SK-N-SH treated with all-trans-retinoic acid at 6 μM for 48 hours (cell line): ENCODE measurements around the gene DPP7.

Experiments used
- ARNTL ChIP-seq: fragments of 450-650 bp; formaldehyde crosslinking; IDR thresholded peaks from 2 replicates; pipeline ENCODE4 v1.5.0; 2020; ENCODE audit warnings: low read depth, mild to moderate bottlenecking, moderate library complexity, borderline replicate concordance
- CSDC2 ChIP-seq: fragments of 250-450 bp; sonication (Bioruptor Pico); IDR thresholded peaks from 2 replicates; pipeline ENCODE4 v1.5.0; 2020; ENCODE audit warnings: mild to moderate bottlenecking, moderate library complexity
- ISL1 ChIP-seq: fragments of 250-450 bp; sonication (Bioruptor Pico); IDR thresholded peaks from 2 replicates; pipeline ENCODE4 v2.1.2; 2022; ENCODE audit warnings: mild to moderate bottlenecking, moderate library complexity
- OSR1 ChIP-seq: fragments of 250-450 bp; sonication (Bioruptor Pico); IDR thresholded peaks from 2 replicates; pipeline ENCODE4 v1.8.0; 2022; ENCODE audit warnings: moderate library complexity, mild to moderate bottlenecking, inconsistent platforms
- PATZ1 ChIP-seq: fragments of 250-450 bp; sonication (Bioruptor Pico); IDR thresholded peaks from 2 replicates; pipeline ENCODE4 v1.8.0; 2020; ENCODE audit warnings: mild to moderate bottlenecking, moderate library complexity, borderline replicate concordance
- POU6F1 ChIP-seq: fragments of 250-450 bp; sonication (Bioruptor Pico); IDR thresholded peaks from 2 replicates; pipeline ENCODE4 v1.8.0; 2021; ENCODE audit warnings: low read depth, mild to moderate bottlenecking, moderate library complexity, borderline replicate concordance
- RARB ChIP-seq: fragments of 250-450 bp; sonication (Bioruptor Pico); IDR thresholded peaks from 2 replicates; pipeline ENCODE4 v1.8.0; 2021; ENCODE audit warnings: mild to moderate bottlenecking, moderate library complexity
- TSHZ2 ChIP-seq: fragments of 250-450 bp; sonication (Bioruptor Pico); IDR thresholded peaks from 2 replicates; pipeline ENCODE4 v1.5.0; 2020; ENCODE audit warnings: mild to moderate bottlenecking, moderate library complexity
- ZC3H10 ChIP-seq: fragments of 250-450 bp; sonication (Bioruptor Pico); IDR thresholded peaks from 2 replicates; pipeline ENCODE4 v1.5.1; 2021; ENCODE audit warnings: mild to moderate bottlenecking, moderate library complexity
- ZFP3 ChIP-seq: fragments of 250-450 bp; sonication (Bioruptor Pico); IDR thresholded peaks from 2 replicates; pipeline ENCODE4 v1.5.0; 2020; ENCODE audit warnings: mild to moderate bottlenecking, moderate library complexity
- ZNF8 ChIP-seq: fragments of 450-650 bp; formaldehyde crosslinking; IDR thresholded peaks from 2 replicates; pipeline ENCODE4 v1.5.0; 2020; ENCODE audit warnings: mild to moderate bottlenecking, moderate library complexity

GRCh38 chr9:137114220-137114612, 317 bp downstream of the DPP7 start:
- TF ChIP-seq OSR1 (CRISPR knock-in tag): no peak
- TF ChIP-seq ZNF8 (CRISPR knock-in tag): no peak
- no peak for TF ChIP-seq RARB (CRISPR knock-in tag)
- TF ChIP-seq PATZ1 (CRISPR knock-in tag): no peak
- no peak for TF ChIP-seq POU6F1 (CRISPR knock-in tag)
- TF ChIP-seq TSHZ2 (CRISPR knock-in tag): no peak
- no peak for TF ChIP-seq ZC3H10 (CRISPR knock-in tag)
- no peak for TF ChIP-seq CSDC2 (CRISPR knock-in tag)
- TF ChIP-seq ARNTL (CRISPR knock-in tag): no peak
- TF ChIP-seq ISL1: no peak
- TF ChIP-seq ZFP3 (CRISPR knock-in tag): no peak
